Fibroblast of gingiva (primary cell): ENCODE results near the gene POLR2A.

ENCODE experiments used
- DNase-seq: peaks from one replicate; pipeline ENCODE4 v3.0.0-alpha.2; 2011; ENCODE audit warnings: low read depth

The POLR2A gene

GRCh38 chr17:7502987-7503386, 18.8 kb downstream of the POLR2A start:
- DNase-seq, result no peak

GRCh38 chr17:7503521-7503920, 19.4 kb downstream of the POLR2A start:
- DNase-seq, result no peak

GRCh38 chr17:7508145-7508544, 24.0 kb downstream of the POLR2A start:
- no peak for DNase-seq

- no peak for DNase-seq
Measured at GRCh38 chr17:7508846-7509245, 24.7 kb downstream of the POLR2A start.

GRCh38 chr17:7509937-7510336, 25.8 kb downstream of the POLR2A start:
- no peak for DNase-seq

- no peak for DNase-seq
Measured at GRCh38 chr17:7511108-7511507, 26.9 kb downstream of the POLR2A start.

GRCh38 chr17:7512105-7512504, 27.9 kb downstream of the POLR2A start:
- DNase-seq, result no peak

- no peak for DNase-seq
Measured at GRCh38 chr17:7512824-7513540, 28.8 kb downstream of the POLR2A start.

- no peak for DNase-seq
Measured at GRCh38 chr17:7513850-7514419, 29.8 kb downstream of the POLR2A start.

GRCh38 chr17:7515911-7516610, 31.9 kb downstream of the POLR2A start:
- no peak for DNase-seq

GRCh38 chr17:7523033-7523432, 38.9 kb downstream of the POLR2A start:
- no peak for DNase-seq

GRCh38 chr17:7528842-7529241, 44.7 kb downstream of the POLR2A start:
- no peak for DNase-seq

- no peak for DNase-seq
Measured at GRCh38 chr17:7530023-7530900, 46.1 kb downstream of the POLR2A start.

GRCh38 chr17:7538050-7538449, 53.9 kb downstream of the POLR2A start:
- no peak for DNase-seq

GRCh38 chr17:7538891-7539545, 54.9 kb downstream of the POLR2A start:
- DNase-seq, result no peak

- DNase-seq, result no peak
Measured at GRCh38 chr17:7541074-7541621, 57.0 kb downstream of the POLR2A start.

GRCh38 chr17:7544911-7545310, 60.7 kb downstream of the POLR2A start:
- DNase-seq, result no peak

- peak; percentile 32 for DNase-seq
Measured at GRCh38 chr17:7548585-7549400, 64.6 kb downstream of the POLR2A start, which contains the start of gene TNFSF12. Gene TNFSF12 (plus strand): TSS chr17:7549058. CDS start chr17:7549154, 96 bp downstream.
